NCI-H345 (cell line): ENCODE results near the gene LRSAM1.

Source experiments
- DNase-seq: peaks from one replicate; lab custom pipeline; 2025; lab: John Stamatoyannopoulos, UW

The LRSAM1 gene

DNA sequence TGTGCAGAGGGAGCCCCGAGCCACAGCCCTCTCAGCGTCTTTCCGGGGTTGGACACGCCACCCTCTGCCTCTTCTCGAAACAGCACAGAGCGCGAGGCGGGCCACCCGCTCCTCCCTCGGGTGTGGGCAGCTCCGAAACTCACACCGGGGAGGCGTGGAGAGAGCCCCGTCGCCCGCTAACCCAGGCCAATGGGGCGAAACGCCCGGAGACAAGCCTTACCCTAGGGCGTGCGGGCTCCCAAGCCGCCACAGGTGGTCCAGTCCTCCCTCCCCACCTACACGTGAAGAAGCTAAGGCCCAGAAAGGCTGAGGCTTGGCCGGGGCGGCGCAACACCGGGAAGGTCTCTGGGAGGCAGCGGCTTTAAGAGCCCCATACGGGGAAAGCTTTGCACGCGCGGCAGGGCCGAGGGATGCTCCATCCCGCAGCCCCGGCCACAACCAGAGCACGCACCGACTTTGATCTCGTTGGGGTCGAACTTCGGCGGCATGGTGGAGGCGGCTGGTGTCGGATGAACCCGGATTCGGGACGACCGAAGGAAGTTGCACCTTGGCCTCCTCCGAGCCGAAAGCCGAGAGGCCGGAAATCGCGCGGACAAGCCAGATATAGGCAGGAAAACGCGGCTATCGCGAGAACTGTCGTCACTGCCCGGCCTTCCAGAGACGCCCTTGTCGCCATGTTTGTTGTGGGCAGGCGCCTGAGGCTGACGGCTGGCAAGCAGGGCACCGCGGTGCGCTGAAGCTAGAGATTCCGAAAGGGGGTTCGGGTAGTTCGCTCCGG, at the start of gene LRSAM1, which contains the start of gene RPL12:
Gene LRSAM1 (plus strand): TSS at position 681 of the 778 bp plus-strand sequence. CDS start 3,018 bp downstream, outside the sequence.
Gene RPL12 (minus strand): TSS at position 577 of the 778 bp plus-strand sequence. CDS start 89 bp downstream, at position 488.
- DNase-seq, result peak; percentile 95

DNA sequence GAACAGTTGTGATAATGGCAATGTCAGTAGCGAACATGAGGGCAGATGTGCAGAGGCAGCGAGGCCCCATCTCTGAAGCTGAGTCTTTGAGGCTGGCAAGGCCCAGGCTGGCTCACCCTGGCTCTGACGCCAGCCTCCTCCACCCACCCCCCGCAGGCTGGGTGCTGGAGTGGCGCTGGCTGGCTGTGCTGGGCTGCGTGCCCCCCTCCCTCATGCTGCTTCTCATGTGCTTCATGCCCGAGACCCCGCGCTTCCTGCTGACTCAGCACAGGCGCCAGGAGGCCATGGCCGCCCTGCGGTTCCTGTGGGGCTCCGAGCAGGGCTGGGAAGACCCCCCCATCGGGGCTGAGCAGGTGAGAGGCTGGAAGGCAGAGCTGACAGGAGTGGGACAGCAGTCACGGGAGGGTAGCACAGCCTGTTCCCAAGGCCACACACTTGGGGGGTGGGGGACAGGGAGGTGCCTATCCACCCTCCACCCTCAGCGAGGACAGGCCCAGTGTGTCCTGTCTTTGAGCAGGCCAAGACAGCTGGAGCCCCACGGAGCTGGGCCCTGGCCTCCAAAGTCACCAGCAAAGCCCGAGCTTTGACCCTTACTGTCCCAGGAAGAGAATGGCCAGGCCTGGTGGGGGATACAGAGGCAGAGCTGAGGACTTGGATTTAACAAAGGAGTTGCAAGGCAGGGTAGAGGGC, 48.8 kb upstream of the LRSAM1 start:
- no peak for DNase-seq

DNA sequence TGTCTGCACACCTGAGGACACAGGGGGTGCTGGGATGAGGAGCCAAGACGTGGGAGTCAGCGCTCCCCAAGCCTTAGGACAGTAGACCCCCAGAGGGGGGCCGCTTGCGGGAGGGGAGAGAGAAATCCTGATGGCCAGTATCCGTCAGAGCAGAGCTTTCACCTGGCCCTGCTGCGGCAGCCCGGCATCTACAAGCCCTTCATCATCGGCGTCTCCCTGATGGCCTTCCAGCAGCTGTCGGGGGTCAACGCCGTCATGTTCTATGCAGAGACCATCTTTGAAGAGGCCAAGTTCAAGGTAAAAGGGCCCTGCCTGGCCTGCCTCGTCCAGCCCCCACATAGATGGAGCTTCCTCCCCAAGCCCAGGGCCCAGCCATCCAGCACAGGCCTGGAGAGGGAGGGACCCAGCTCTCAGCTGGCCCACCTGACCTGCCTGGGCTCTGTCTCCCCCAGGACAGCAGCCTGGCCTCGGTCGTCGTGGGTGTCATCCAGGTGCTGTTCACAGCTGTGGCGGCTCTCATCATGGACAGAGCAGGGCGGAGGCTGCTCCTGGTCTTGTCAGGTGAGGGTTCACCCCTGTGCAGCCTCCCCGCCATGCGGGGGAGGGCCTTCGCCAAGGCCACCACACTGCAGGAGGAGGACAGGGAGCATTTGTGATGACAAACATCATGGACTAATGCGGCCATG, 47.7 kb upstream of the LRSAM1 start:
- DNase-seq, result no peak

GRCh38 chr9:127404631-127405030, 46.7 kb upstream of the LRSAM1 start:
- no peak for DNase-seq

DNA sequence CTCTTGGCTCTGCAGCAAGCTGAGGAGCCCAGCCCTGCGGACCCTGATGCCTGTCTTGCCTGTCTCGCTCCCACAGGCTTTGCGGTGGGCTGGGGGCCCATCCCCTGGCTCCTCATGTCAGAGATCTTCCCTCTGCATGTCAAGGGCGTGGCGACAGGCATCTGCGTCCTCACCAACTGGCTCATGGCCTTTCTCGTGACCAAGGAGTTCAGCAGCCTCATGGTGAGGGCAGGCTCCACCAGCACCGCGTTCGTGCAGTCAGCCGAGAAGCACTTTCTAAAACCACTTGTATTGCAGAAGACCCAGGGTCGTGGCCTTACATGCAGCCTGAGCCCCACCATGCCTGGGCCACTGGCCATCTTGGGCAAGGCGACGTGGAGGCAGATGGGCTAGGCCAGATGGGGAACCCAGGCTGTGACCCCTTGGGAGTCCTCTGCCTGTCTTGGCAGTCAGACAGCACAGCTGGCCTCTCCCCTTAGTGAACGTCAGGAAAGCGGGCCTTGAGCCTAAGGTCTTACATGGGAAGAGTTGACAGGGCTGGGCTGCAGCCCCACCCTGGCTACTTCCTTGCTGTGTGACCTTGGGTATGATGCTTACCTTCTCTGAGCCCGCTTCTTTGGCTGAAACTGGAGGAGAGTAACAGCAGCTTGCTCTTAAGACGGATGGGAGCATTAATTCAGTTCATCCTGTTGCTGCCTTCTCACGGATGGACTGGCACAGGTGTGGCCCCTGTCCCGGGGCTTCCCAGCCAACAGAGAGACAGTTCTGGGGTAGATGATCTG, 45.8 kb upstream of the LRSAM1 start:
- DNase-seq, result no peak

- DNase-seq, result no peak
These were observed 44.4 kb upstream of the LRSAM1 start for GRCh38 chr9:127406799-127407491.

DNA sequence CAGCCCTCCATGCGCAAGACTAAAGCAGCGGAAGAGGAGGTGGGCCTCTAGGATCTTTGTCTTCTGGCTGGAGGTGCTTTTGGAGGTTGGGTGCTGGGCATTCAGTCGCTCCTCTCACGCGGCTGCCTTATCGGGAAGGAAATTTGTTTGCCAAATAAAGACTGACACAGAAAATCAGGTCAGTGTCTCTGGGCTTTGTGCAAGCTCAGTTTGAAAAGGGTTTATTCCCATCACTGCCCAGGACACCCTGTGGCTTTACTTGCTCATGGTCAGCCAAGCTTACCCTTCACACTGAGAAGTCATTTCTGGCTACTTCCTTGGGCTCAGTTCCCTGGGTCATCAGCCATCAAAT, 43.8 kb upstream of the LRSAM1 start:
- DNase-seq, result no peak

DNA sequence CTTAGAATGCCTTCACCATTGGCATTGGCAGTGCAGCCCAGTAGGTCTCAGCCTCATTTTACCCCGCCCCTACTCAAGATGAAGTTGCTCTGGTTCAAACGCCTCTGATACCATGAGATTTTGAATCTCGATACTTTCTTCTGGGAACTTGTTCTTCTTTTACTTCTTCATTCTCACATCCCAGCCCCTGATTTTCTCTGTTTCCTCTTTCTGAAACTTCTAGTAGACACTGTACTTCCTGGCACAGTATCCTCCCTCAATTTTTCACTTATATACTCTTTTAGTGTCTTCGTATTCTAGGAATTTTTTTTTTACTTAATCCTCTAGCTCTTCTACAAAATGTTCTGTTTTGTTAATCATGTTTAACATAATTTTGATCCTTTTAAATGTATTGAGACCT, 40.2 kb upstream of the LRSAM1 start:
- DNase-seq, result no peak

DNA sequence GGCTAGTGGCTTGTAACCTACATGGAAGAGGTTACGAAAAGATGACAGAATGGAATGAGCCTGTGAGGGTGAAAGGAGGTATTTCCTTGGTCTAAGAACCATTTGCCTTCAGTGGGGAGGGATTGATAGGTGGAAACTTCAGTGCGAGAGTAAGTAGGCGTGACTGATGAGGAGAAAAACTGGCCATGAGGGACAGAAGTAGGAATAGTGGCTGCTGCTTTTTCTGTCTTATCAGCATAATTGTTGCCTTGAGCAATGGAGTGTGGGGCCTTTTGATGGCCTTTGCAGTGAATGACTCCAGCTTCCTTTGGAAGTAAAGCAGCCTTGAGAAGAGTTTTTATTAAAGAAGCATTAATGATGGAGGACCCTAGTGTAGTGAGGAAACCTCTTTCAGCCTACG, 36.2 kb upstream of the LRSAM1 start:
- no peak for DNase-seq

- DNase-seq, result no peak
These were observed 35.7 kb upstream of the LRSAM1 start for GRCh38 chr9:127415657-127416056.

- DNase-seq, result peak; percentile 49
These were observed 33.9 kb upstream of the LRSAM1 start for GRCh38 chr9:127417131-127418036.

DNA sequence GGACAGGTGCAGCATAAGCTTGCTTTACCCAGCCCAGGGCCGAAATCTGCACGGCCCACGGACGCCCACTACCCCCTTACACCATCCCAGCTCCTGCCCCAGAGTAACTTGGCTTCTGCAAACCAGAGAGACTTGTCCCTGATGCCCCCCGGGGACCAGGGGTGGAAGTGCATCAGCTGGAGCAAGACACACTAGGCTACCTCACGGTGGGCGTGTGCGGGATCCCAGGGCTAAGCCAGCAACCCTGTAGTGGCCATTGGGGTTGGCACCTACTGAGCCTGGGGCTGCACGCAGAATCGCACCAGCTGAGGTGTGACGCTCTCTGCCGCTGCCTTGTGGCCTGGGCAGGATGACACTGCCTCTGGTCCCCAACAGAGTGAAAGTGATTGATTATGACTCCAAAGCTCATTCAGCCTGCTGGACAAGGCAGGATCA, 33.3 kb upstream of the LRSAM1 start:
- DNase-seq, result peak; percentile 23

DNA sequence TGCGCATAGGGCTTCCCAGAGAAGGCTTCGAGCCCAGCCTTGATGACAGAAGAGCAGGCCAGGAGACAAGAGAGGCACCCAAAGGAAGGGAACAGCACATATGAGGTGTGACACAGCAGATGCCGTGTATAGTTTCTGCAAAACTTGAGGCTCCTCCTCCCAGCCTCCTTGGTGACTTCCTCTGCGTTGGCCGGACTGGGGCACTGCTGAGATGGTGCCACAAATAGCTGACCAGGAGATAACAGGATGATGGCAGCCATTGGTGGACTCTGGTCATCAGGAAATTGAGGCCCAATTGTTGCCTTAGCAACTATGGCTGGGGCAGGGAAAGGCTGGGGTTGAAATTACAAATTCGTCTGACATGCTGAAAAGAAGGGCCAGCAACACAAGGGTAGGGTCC, 32.0 kb upstream of the LRSAM1 start:
- no peak for DNase-seq

GRCh38 chr9:127421057-127421456, 30.3 kb upstream of the LRSAM1 start:
- no peak for DNase-seq

DNA sequence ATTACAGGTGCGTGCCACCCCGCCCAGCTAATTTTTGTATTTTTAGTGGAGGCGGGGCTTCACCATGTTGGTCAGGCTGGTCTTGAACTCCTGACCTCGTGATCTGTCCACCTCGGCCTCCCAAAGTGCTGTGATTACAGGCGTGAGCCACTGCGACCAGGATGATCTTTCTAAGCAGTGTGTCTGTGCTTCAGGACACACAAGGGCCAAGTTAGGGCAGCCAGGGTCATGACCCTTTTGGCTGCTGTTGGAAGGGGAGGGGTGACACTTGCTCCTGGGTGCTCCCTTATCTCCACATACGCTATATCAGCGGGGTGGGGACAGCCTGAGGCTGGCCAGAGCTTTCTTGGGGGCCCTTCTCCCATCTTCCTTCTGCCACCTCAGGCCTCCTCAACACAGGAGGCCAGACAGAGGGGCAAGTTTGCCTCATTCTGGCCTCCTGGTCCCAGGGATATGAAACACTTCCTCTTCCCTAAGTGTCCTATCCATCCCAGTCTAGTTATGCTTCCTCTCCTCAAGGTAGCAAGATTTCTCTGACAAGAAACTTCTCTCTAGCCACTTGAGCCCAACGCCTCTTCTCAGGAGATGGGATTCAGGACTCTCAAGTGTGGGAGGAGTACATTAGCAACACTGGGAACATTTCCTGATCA, 29.1 kb upstream of the LRSAM1 start:
- DNase-seq, result no peak

DNA sequence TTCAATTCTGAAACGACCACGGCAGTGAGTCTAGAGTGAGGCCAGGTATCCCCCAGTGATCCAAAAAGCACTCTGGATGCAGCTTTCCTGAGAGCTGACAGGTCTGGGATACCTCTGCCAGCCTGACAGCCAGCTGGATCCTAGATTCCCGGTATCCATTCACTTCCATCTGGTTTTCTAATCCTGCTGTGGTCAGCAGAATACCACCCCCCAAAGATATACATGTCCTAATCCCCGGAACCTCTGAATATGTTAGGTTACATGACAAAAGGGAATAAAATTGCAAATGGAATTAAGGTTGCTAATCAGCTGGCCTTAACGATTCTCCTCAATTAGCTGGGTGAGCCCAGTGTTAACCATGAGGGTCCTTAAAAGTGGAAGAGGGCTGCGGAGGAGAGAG, 28.5 kb upstream of the LRSAM1 start:
- no peak for DNase-seq

GRCh38 chr9:127423476-127423933, 27.8 kb upstream of the LRSAM1 start:
- DNase-seq, result no peak

DNA sequence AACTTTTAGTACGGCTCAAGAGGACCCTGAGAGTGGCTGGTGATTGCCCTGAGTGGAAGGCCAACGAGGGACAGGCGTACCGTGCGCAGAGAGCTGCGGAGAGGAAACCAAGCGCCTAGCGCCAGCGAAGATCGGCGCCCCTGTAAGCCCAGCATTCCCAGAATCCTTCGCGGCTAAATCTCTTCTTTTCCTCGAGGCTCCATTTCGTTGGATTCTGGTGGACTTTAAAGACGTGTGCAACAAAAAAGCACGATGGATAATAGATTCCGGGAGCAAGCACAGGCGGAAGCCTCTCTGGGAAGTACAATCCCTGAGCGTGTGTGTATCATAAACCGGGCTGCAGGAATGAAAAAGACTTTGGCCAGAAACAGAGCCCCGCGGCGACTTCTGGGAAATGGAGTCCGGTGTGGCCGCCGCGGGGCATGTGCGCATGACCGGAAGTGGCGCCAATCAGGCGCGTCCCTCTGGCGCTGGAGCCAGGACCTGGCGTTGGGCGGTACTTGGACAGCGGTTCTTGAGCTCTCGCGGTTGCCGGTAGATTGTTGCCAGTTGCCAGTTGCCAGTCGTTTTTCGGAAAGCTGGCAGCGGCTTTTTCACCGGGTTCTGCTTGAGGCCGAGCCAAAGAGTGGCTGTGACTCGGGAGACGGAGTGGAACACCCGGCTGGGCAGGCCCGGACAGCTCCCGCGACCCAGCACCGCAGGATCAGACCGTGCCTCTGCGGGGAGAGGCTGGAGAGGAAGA, 27.2 kb upstream of the LRSAM1 start, which contains the start of gene ZNF79:
Gene ZNF79 (plus strand): TSS at position 449 of the 742 bp plus-strand sequence. CDS start 406 bp downstream, outside the sequence.
- peak; percentile 87 for DNase-seq

GRCh38 chr9:127424676-127424999, 26.7 kb upstream of the LRSAM1 start:
- DNase-seq, result peak; percentile 30
